ENCODE measurements around the gene FAM32A. TPM values are rescaled to one million over a fixed set of nuclear protein-coding genes. Genes with fewer than 3 reads are reported as not detected.
"Not testable (repeated sequence)": the region's sequence is repeated elsewhere in the genome, so short reads cannot be mapped to it uniquely, and the experiment has no call there.

FAM32A gene
- polyA plus RNA-seq, 1 donor = 90.1 TPM

- no peaks in the 10 kb centered on the region for H3K4me1 ChIP-seq (ENCODE audit: control insufficient read depth, insufficient read depth, low read length)
- no peak for DNase-seq
- WGBS (ENCODE audit: insufficient coverage, low lambda C conversion rate) = no CpG with 5 or more reads among the region's 14 CpGs
- no peak overlapping the region for H3K27ac ChIP-seq (ENCODE audit: low read length)
- no peaks in the 10 kb centered on the region for H3K9me3 ChIP-seq (ENCODE audit: control insufficient read depth, low read depth, low read length)
- H3K27me3 ChIP-seq (ENCODE audit: control insufficient read depth, insufficient read depth, low read length) = no peaks in the 10 kb centered on the region
- no peak overlapping the region for H3K4me3 ChIP-seq (ENCODE audit: low read length)
- H3K36me3 ChIP-seq (ENCODE audit: control insufficient read depth, insufficient read depth, low read length) = peaks cover 3% of the 10 kb centered on the region
Observed at GRCh38 chr19:16160943-16161560, 24.2 kb upstream of the FAM32A start.

GRCh38 chr19:16161840-16162239, 23.4 kb upstream of the FAM32A start:
- no peak for DNase-seq
- no peaks in the 10 kb centered on the region for H3K4me1 ChIP-seq (ENCODE audit: control insufficient read depth, insufficient read depth, low read length)
- H3K36me3 ChIP-seq (ENCODE audit: control insufficient read depth, insufficient read depth, low read length) = peaks cover 3% of the 10 kb centered on the region
- H3K27me3 ChIP-seq (ENCODE audit: control insufficient read depth, insufficient read depth, low read length) = no peaks in the 10 kb centered on the region
- WGBS (ENCODE audit: insufficient coverage, low lambda C conversion rate) = no CpG with 5 or more reads among the region's 3 CpGs
- no peak overlapping the region for H3K27ac ChIP-seq (ENCODE audit: low read length)
- H3K9me3 ChIP-seq (ENCODE audit: control insufficient read depth, low read depth, low read length) = no peaks in the 10 kb centered on the region
- H3K4me3 ChIP-seq (ENCODE audit: low read length) = no peak overlapping the region

GRCh38 chr19:16164222-16164890, 20.9 kb upstream of the FAM32A start:
- Histone ChIP-seq H3K36me3 (ENCODE audit: control insufficient read depth, insufficient read depth, low read length) (no peaks in the 10 kb centered on the region), H3K4me1 (ENCODE audit: control insufficient read depth, insufficient read depth, low read length) (no peaks in the 10 kb centered on the region), H3K4me3 (ENCODE audit: low read length) (no peak overlapping the region), H3K27ac (ENCODE audit: low read length) (no peak overlapping the region), H3K27me3 (ENCODE audit: control insufficient read depth, insufficient read depth, low read length) (no peaks in the 10 kb centered on the region), H3K9me3 (ENCODE audit: control insufficient read depth, low read depth, low read length) (no peaks in the 10 kb centered on the region)
- no CpG with 5 or more reads among the region's 13 CpGs for WGBS (ENCODE audit: insufficient coverage, low lambda C conversion rate)
- DNase-seq = no peak

- Histone ChIP-seq H3K27me3 (ENCODE audit: control insufficient read depth, insufficient read depth, low read length) (no peaks in the 10 kb centered on the region), H3K4me1 (ENCODE audit: control insufficient read depth, insufficient read depth, low read length) (no peaks in the 10 kb centered on the region), H3K4me3 (ENCODE audit: low read length) (no peak overlapping the region), H3K9me3 (ENCODE audit: control insufficient read depth, low read depth, low read length) (no peaks in the 10 kb centered on the region), H3K36me3 (ENCODE audit: control insufficient read depth, insufficient read depth, low read length) (no peaks in the 10 kb centered on the region), H3K27ac (ENCODE audit: low read length) (no peak overlapping the region)
- no peak for DNase-seq
- no CpG with 5 or more reads among the region's 1 CpG for WGBS (ENCODE audit: insufficient coverage, low lambda C conversion rate)
Observed at GRCh38 chr19:16166417-16166816, 18.8 kb upstream of the FAM32A start.

GRCh38 chr19:16167055-16167454, 18.2 kb upstream of the FAM32A start:
- no CpG with 5 or more reads among the region's 5 CpGs for WGBS (ENCODE audit: insufficient coverage, low lambda C conversion rate)
- Histone ChIP-seq H3K4me1 (ENCODE audit: control insufficient read depth, insufficient read depth, low read length) (no peaks in the 10 kb centered on the region), H3K27ac (ENCODE audit: low read length) (no peak overlapping the region), H3K27me3 (ENCODE audit: control insufficient read depth, insufficient read depth, low read length) (no peaks in the 10 kb centered on the region), H3K36me3 (ENCODE audit: control insufficient read depth, insufficient read depth, low read length) (no peaks in the 10 kb centered on the region), H3K9me3 (ENCODE audit: control insufficient read depth, low read depth, low read length) (no peaks in the 10 kb centered on the region), H3K4me3 (ENCODE audit: low read length) (no peak overlapping the region)
- no peak for DNase-seq

DNA sequence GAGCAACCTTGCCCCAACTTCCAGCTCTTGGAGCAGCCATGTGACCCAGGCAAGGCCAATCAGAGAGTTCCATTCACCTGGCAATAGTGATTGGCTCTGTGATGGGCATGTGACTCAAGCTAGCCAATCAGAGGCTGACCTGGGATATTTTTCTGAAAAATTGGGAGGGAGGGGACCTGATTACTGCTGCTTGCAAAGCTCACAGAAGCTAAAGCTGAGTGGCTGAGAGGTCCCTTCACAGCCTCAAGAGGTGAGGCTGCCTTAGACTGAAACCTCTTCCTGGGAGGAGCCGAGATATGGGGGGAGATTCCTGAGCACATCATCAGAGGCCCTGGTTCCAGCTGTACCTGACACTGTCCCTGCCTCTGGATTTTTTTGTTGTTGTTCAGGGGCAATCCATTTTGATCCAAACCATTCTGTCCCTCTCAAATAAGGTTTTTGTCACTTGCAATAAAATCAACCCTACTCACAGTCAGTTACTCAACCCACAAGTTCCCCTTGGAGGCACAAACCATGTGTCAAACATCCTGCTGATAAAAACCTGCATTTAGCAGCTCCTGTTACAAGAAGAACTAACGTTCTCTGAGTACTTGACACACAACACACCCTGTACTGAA, 16.6 kb upstream of the FAM32A start:
- H3K27ac ChIP-seq (ENCODE audit: low read length) = no peak overlapping the region
- DNase-seq = no peak
- H3K9me3 ChIP-seq (ENCODE audit: control insufficient read depth, low read depth, low read length) = no peaks in the 10 kb centered on the region
- H3K27me3 ChIP-seq (ENCODE audit: control insufficient read depth, insufficient read depth, low read length) = no peaks in the 10 kb centered on the region
- no peak overlapping the region for H3K4me3 ChIP-seq (ENCODE audit: low read length)
- WGBS (ENCODE audit: insufficient coverage, low lambda C conversion rate) = no CpG with 5 or more reads among the region's 2 CpGs
- no peaks in the 10 kb centered on the region for H3K36me3 ChIP-seq (ENCODE audit: control insufficient read depth, insufficient read depth, low read length)
- H3K4me1 ChIP-seq (ENCODE audit: control insufficient read depth, insufficient read depth, low read length) = no peaks in the 10 kb centered on the region

DNA sequence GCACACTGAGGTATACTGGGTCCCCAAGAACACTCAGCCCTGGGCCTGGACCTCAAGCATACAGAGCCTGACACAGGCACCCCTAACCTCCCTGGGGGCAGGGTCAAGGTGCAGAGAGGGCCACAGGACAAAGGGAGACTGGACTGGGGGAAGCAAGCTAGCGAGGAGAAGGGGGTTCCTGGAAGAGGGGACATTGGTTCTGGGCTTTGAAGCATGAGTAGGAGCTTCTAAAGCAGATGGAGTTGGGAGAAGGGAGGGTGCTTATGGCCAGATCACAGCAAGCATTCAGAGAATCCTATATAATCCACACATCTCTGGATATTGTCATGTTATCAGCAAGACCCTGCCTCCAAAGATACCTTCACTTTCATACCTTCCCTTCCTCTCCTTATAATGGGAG, 15.1 kb upstream of the FAM32A start:
- Histone ChIP-seq H3K4me1 (ENCODE audit: control insufficient read depth, insufficient read depth, low read length) (no peaks in the 10 kb centered on the region), H3K27ac (ENCODE audit: low read length) (no peak overlapping the region), H3K4me3 (ENCODE audit: low read length) (no peak overlapping the region), H3K27me3 (ENCODE audit: control insufficient read depth, insufficient read depth, low read length) (no peaks in the 10 kb centered on the region), H3K9me3 (ENCODE audit: control insufficient read depth, low read depth, low read length) (peaks cover under 1% of the 10 kb centered on the region), H3K36me3 (ENCODE audit: control insufficient read depth, insufficient read depth, low read length) (no peaks in the 10 kb centered on the region)
- no CpG with 5 or more reads among the region's 1 CpG for WGBS (ENCODE audit: insufficient coverage, low lambda C conversion rate)
- DNase-seq = no peak

DNA sequence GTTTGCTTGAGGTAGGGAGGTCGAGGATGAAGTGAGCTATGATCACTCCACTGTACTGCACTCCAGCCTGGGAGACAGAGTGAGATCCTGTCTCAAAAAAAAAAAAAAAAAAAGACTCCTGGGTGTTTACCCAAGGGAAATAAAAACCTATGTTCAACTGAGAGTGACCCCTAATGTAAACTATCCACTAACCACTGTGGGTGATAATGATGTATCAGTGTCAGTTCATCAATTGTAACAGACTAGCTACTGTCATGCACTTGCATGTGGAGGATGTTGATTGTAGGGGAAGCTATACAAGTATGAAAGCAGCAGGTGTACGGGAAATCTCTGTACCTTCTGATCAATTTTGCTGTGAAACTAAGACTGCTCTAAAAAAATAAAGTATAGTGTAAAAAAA, 9.3 kb upstream of the FAM32A start:
- WGBS (ENCODE audit: insufficient coverage, low lambda C conversion rate) = 100% methylated on average over 1 of the region's 2 CpGs
- peaks cover 6% of the 10 kb centered on the region for H3K9me3 ChIP-seq (ENCODE audit: control insufficient read depth, low read depth, low read length)

GRCh38 chr19:16178866-16179265, 6.3 kb upstream of the FAM32A start:
- not testable (repeated sequence) for H3K27me3 ChIP-seq (ENCODE audit: control insufficient read depth, insufficient read depth, low read length); H3K9me3 ChIP-seq (ENCODE audit: control insufficient read depth, low read depth, low read length); H3K4me1 ChIP-seq (ENCODE audit: control insufficient read depth, insufficient read depth, low read length); H3K27ac ChIP-seq (ENCODE audit: low read length); H3K4me3 ChIP-seq (ENCODE audit: low read length); DNase-seq; H3K36me3 ChIP-seq (ENCODE audit: control insufficient read depth, insufficient read depth, low read length)
- WGBS (ENCODE audit: insufficient coverage, low lambda C conversion rate) = no CpG with 5 or more reads among the region's 5 CpGs

More for the DNA sequence above, 9.3 kb upstream of the FAM32A start:
- Histone ChIP-seq H3K4me1 (ENCODE audit: control insufficient read depth, insufficient read depth, low read length) (no peaks in the 10 kb centered on the region), H3K27me3 (ENCODE audit: control insufficient read depth, insufficient read depth, low read length) (no peaks in the 10 kb centered on the region), H3K27ac (ENCODE audit: low read length) (no peak overlapping the region), H3K4me3 (ENCODE audit: low read length) (no peak overlapping the region), H3K36me3 (ENCODE audit: control insufficient read depth, insufficient read depth, low read length) (no peaks in the 10 kb centered on the region)
- DNase-seq = no peak

DNA sequence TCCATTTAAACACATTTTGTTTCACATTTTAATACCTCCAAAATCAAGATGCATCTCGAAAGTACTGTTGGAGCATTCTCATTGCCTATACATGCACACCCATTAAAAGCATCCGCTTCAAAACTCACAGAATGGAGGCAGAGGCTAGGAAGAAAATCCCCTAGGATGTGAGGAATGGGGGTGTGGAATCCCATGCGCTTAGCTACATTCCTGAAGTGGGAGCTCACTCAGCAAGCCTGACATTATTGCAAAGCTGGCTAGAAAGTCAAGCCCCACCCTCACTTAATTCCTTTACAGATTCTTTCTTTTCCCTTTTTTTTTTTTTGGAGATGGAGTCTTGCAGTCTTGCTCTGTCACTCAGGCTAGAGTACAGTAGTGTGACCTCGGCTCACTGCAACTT, 4.6 kb upstream of the FAM32A start:
- Histone ChIP-seq H3K9me3 (ENCODE audit: control insufficient read depth, low read depth, low read length) (peaks cover under 1% of the 10 kb centered on the region), H3K27ac (ENCODE audit: low read length) (no peak overlapping the region), H3K36me3 (ENCODE audit: control insufficient read depth, insufficient read depth, low read length) (no peaks in the 10 kb centered on the region), H3K4me3 (ENCODE audit: low read length) (no peak overlapping the region), H3K27me3 (ENCODE audit: control insufficient read depth, insufficient read depth, low read length) (no peaks in the 10 kb centered on the region), H3K4me1 (ENCODE audit: control insufficient read depth, insufficient read depth, low read length) (peaks cover 3% of the 10 kb centered on the region)
- no CpG with 5 or more reads among the region's 4 CpGs for WGBS (ENCODE audit: insufficient coverage, low lambda C conversion rate)
- DNase-seq = no peak
